ENCODE measurements around the gene CUTA. TPM values are rescaled to one million over a fixed set of nuclear protein-coding genes. Genes with fewer than 3 reads are reported as not detected.

The CUTA gene
- total and polyA plus RNA-seq, 2 experiments from 2014 or later, result 207 to 421 TPM

DNA sequence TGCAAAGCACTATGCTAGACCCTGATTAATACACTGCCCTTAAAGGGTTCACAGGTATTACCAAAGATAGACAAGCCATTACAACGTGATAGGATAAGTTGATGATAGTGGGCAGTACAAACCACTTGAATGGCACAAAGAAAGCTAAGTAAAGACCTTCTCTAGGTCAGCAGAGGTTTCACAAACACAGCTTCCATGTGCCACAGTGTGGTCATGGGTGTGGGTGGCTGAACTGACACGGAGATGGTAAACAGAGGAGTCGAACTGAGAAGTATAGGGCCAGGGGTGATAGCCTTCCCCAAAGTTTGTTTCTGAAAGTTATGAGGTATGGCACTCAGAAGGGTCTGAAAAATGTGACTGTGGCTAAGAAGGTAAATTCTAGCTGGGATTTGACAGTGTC lies 40.8 kb upstream of the CUTA start:
- peaks cover 1% of the 10 kb centered on the region; the same call in 1 of the 2 replicates for H3K4me1 ChIP-seq (ENCODE audit: insufficient read depth)
- no peaks in the 10 kb centered on the region for H3K27me3 ChIP-seq (ENCODE audit: insufficient read depth)
- no peak overlapping the region for H2AFZ ChIP-seq
- DNase-seq (ENCODE audit: low spot score) (no peak), ATAC-seq (no peak)
- Mint-ChIP-seq H3K36me3 (ENCODE audit: low read depth) (peaks cover 33% of the 10 kb centered on the region), H3K27me3 (ENCODE audit: insufficient read depth, low read depth, poor library complexity) (peaks cover 18% of the 10 kb centered on the region), H3K4me1 (peaks cover 7% of the 10 kb centered on the region), H3K4me3 (no peak overlapping the region), H3K27ac (no peak overlapping the region), H3K9me3 (peaks cover 7% of the 10 kb centered on the region; the same call in 2 of the 3 replicates)
- no peak overlapping the region for H3K27ac ChIP-seq (ENCODE audit: low read depth)
- H3K4me2 ChIP-seq, result no peak overlapping the region
- H3K4me3 ChIP-seq, result no peak overlapping the region
- no peaks in the 10 kb centered on the region for H3K36me3 ChIP-seq (ENCODE audit: insufficient read depth)
- H4K20me1 ChIP-seq (replicated peaks; ENCODE audit: insufficient read depth), result no peaks in the 10 kb centered on the region; the same call in 1 of the 2 replicates
- no peaks in the 10 kb centered on the region for H3K9me2 ChIP-seq (ENCODE audit: insufficient read depth)
- TF ChIP-seq, protein P1, sequence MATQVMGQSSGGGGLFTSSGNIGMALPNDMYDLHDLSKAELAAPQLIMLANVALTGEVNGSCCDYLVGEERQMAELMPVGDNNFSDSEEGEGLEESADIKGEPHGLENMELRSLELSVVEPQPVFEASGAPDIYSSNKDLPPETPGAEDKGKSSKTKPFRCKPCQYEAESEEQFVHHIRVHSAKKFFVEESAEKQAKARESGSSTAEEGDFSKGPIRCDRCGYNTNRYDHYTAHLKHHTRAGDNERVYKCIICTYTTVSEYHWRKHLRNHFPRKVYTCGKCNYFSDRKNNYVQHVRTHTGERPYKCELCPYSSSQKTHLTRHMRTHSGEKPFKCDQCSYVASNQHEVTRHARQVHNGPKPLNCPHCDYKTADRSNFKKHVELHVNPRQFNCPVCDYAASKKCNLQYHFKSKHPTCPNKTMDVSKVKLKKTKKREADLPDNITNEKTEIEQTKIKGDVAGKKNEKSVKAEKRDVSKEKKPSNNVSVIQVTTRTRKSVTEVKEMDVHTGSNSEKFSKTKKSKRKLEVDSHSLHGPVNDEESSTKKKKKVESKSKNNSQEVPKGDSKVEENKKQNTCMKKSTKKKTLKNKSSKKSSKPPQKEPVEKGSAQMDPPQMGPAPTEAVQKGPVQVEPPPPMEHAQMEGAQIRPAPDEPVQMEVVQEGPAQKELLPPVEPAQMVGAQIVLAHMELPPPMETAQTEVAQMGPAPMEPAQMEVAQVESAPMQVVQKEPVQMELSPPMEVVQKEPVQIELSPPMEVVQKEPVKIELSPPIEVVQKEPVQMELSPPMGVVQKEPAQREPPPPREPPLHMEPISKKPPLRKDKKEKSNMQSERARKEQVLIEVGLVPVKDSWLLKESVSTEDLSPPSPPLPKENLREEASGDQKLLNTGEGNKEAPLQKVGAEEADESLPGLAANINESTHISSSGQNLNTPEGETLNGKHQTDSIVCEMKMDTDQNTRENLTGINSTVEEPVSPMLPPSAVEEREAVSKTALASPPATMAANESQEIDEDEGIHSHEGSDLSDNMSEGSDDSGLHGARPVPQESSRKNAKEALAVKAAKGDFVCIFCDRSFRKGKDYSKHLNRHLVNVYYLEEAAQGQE (IDR thresholded peaks at IDR 0.05; ENCODE audit: unreplicated experiment), result no peak
- TF ChIP-seq EZH2 (IDR thresholded peaks at IDR 0.05; ENCODE audit: low read depth, unreplicated experiment), result no peak
- TF ChIP-seq, protein P2, sequence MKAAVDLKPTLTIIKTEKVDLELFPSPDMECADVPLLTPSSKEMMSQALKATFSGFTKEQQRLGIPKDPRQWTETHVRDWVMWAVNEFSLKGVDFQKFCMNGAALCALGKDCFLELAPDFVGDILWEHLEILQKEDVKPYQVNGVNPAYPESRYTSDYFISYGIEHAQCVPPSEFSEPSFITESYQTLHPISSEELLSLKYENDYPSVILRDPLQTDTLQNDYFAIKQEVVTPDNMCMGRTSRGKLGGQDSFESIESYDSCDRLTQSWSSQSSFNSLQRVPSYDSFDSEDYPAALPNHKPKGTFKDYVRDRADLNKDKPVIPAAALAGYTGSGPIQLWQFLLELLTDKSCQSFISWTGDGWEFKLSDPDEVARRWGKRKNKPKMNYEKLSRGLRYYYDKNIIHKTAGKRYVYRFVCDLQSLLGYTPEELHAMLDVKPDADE (IDR thresholded peaks at IDR 0.05), result no peak
- TF ChIP-seq EZH2phosphoT487 (IDR thresholded peaks at IDR 0.05; ENCODE audit: unreplicated experiment), result no peak
- no peak for TF ChIP-seq CREB1 (CRISPR knock-in tag; IDR thresholded peaks at IDR 0.05; ENCODE audit: low read depth)
- TF ChIP-seq STAT1 (IDR thresholded peaks at IDR 0.05; ENCODE audit: unreplicated experiment), result no peak
- TF ChIP-seq, protein P3, sequence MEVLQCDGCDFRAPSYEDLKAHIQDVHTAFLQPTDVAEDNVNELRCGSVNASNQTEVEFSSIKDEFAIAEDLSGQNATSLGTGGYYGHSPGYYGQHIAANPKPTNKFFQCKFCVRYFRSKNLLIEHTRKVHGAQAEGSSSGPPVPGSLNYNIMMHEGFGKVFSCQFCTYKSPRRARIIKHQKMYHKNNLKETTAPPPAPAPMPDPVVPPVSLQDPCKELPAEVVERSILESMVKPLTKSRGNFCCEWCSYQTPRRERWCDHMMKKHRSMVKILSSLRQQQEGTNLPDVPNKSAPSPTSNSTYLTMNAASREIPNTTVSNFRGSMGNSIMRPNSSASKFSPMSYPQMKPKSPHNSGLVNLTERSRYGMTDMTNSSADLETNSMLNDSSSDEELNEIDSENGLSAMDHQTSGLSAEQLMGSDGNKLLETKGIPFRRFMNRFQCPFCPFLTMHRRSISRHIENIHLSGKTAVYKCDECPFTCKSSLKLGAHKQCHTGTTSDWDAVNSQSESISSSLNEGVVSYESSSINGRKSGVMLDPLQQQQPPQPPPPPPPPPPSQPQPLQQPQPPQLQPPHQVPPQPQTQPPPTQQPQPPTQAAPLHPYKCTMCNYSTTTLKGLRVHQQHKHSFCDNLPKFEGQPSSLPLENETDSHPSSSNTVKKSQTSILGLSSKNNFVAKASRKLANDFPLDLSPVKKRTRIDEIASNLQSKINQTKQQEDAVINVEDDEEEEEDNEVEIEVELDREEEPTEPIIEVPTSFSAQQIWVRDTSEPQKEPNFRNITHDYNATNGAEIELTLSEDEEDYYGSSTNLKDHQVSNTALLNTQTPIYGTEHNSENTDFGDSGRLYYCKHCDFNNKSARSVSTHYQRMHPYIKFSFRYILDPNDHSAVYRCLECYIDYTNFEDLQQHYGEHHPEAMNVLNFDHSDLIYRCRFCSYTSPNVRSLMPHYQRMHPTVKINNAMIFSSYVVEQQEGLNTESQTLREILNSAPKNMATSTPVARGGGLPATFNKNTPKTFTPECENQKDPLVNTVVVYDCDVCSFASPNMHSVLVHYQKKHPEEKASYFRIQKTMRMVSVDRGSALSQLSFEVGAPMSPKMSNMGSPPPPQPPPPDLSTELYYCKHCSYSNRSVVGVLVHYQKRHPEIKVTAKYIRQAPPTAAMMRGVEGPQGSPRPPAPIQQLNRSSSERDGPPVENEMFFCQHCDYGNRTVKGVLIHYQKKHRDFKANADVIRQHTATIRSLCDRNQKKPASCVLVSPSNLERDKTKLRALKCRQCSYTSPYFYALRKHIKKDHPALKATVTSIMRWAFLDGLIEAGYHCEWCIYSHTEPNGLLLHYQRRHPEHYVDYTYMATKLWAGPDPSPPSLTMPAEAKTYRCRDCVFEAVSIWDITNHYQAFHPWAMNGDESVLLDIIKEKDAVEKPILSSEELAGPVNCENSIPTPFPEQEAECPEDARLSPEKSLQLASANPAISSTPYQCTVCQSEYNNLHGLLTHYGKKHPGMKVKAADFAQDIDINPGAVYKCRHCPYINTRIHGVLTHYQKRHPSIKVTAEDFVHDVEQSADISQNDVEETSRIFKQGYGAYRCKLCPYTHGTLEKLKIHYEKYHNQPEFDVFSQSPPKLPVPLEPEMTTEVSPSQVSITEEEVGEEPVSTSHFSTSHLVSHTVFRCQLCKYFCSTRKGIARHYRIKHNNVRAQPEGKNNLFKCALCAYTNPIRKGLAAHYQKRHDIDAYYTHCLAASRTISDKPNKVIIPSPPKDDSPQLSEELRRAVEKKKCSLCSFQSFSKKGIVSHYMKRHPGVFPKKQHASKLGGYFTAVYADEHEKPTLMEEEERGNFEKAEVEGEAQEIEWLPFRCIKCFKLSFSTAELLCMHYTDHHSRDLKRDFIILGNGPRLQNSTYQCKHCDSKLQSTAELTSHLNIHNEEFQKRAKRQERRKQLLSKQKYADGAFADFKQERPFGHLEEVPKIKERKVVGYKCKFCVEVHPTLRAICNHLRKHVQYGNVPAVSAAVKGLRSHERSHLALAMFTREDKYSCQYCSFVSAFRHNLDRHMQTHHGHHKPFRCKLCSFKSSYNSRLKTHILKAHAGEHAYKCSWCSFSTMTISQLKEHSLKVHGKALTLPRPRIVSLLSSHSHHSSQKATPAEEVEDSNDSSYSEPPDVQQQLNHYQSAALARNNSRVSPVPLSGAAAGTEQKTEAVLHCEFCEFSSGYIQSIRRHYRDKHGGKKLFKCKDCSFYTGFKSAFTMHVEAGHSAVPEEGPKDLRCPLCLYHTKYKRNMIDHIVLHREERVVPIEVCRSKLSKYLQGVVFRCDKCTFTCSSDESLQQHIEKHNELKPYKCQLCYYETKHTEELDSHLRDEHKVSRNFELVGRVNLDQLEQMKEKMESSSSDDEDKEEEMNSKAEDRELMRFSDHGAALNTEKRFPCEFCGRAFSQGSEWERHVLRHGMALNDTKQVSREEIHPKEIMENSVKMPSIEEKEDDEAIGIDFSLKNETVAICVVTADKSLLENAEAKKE (CRISPR knock-in tag; IDR thresholded peaks at IDR 0.05), result no peak
- TF ChIP-seq ZNF331 (CRISPR knock-in tag; IDR thresholded peaks at IDR 0.05; ENCODE audit: low read depth), result no peak
- TF ChIP-seq JUNB (IDR thresholded peaks at IDR 0.05; ENCODE audit: unreplicated experiment), result no peak
- peaks cover 5% of the 10 kb centered on the region for H3F3A ChIP-seq (replicated peaks; ENCODE audit: low read depth)
- peaks cover 14% of the 10 kb centered on the region for H3K79me2 ChIP-seq (replicated peaks; ENCODE audit: insufficient read depth)

All from GM23338 (cell line).